AG09309 (cell line): Measurements from ENCODE around the gene WRNIP1.

Source experiments
- DNase-seq: peaks from one replicate; pipeline ENCODE4 v3.0.0-alpha.2; 2010; ENCODE audit warnings: low read depth
- H3K4me3 ChIP-seq: 2 replicates; pipeline ENCODE4 v1.5.1; 2011; ENCODE audit warnings: mild to moderate bottlenecking, low read depth, low read length, moderate library complexity; ENCODE audit not compliant: control insufficient read depth
- TF ChIP-seq, protein P1 (sequence below): IDR thresholded peaks from 2 replicates; pipeline ENCODE4 v1.5.1; 2011; ENCODE audit warnings: mild to moderate bottlenecking, low read depth, low read length, inconsistent platforms; ENCODE audit not compliant: insufficient read depth, control insufficient read depth; ENCODE audit errors: missing control alignments

The WRNIP1 gene

DNA sequence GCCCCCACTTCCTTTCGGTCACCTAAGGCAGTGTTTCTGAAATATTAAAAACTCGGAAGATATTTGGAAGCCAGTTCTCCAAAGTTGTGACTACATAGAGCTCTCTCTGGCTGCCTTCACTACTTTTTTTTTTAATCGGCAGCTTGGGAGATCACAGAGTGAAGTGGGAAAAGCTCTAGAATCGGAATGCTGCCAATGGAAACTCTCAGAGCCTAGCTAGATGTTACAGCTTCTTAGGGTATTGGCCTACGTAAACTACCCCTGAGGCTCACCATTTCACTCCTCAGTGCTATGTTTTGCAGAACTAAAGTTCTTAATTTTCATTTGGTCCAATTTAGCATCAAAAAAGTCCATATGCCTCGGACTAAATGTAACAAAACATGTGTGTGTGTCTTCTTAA, 61.9 kb downstream of the WRNIP1 start:
- DNase-seq = no peak
- TF ChIP-seq, protein P1, sequence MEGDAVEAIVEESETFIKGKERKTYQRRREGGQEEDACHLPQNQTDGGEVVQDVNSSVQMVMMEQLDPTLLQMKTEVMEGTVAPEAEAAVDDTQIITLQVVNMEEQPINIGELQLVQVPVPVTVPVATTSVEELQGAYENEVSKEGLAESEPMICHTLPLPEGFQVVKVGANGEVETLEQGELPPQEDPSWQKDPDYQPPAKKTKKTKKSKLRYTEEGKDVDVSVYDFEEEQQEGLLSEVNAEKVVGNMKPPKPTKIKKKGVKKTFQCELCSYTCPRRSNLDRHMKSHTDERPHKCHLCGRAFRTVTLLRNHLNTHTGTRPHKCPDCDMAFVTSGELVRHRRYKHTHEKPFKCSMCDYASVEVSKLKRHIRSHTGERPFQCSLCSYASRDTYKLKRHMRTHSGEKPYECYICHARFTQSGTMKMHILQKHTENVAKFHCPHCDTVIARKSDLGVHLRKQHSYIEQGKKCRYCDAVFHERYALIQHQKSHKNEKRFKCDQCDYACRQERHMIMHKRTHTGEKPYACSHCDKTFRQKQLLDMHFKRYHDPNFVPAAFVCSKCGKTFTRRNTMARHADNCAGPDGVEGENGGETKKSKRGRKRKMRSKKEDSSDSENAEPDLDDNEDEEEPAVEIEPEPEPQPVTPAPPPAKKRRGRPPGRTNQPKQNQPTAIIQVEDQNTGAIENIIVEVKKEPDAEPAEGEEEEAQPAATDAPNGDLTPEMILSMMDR = no peak
- no peak overlapping the region for H3K4me3 ChIP-seq

DNA sequence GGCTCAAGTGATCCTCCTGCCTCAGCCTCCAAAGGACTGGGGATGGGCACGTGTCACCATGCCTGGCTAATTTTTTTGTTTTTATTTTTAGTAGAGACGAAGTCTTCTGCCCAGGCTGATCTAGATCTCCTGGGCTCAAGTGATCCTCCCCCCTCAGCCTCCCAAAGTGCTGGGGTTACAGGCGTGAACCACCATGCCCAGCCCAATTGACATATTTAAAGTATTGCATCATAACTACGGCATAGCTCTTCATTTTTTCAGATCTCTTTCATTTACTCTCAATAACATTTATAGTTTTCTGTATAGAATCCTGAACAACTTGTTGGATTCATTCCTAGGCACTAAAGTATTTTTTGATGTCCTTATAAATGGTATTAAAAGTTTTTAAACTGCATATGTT, 63.4 kb downstream of the WRNIP1 start:
- H3K4me3 ChIP-seq = no peak overlapping the region
- TF ChIP-seq, protein P1 = no peak
- DNase-seq = no peak

DNA sequence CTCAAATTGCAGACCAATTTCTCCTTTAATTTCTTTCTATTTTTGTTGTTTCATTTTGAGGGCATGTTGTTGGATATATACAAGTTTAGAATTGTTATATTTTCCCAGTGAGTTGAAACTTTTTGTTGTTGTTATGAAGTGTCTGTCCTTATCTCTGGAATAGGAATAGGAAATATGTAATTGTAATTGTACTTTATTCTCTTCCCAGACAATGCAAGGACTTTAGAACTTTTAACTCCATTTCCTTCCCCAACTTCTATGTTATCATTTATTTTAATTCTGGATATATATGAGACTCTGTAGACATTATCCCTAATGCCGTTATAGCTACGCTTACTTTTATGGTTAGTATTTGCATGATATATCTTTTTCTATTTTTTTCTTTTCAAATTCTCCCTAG, 64.1 kb downstream of the WRNIP1 start:
- TF ChIP-seq, protein P1 = no peak
- H3K4me3 ChIP-seq = no peak overlapping the region
- DNase-seq = no peak

DNA sequence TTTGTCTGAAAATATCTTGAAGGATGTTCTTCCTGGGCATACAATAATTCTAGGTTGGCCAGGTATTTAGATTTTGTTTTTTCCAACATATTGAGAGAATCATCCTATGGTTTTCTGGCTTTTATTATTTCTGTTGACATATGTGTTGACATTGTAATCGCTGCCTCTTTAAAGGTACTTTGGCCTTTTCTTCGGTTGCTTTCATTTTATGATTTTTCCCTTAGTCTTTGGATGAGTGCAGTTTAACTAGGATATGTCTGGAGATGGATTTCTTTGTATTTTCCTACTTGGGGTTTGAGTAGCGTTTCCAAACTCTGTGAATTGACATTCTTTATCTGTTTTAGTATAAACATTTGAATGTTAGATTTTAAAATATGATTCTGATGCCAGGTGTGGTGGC, 65.0 kb downstream of the WRNIP1 start:
- TF ChIP-seq, protein P1 = no peak
- no peak overlapping the region for H3K4me3 ChIP-seq
- DNase-seq = no peak

DNA sequence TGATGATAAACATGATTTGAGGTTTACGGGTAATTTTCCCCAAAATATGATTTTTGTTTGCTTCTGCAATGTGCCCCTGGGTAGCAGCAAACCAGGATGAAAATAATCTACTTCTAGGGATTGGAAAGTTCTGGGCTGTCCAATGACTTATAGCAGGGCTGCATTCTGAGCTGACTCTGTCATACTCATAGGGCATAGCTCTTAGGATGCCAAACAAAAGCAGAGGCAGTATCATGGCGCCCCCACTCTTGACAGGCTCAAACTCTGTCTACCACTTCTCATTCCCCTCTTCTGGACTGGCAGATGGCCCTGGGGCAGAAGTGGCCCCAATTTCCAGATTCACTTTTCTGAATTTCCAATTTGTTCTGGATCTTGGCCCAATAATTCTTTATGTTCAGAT, 66.2 kb downstream of the WRNIP1 start:
- no peak overlapping the region for H3K4me3 ChIP-seq
- TF ChIP-seq, protein P1 = no peak
- no peak for DNase-seq

DNA sequence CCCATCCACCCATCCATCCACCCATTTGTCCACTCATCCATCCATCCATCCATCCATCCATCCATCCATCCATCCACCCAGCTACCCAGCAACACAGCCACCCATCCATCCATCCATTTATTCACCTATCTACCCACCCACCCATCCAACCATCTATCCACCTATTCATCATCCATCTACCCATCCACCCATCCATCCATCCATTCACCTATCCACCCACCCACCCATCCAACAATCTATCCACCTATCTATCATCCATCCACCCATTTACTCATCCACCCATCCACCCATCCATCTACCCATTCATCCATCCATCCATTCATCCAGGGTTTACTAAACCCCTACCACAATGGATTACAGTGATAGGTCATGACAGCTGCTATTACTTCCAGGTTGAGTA, 69.1 kb downstream of the WRNIP1 start:
- no peak for DNase-seq
- TF ChIP-seq, protein P1 = no peak
- no peak overlapping the region for H3K4me3 ChIP-seq
